Ovary (tissue), 9 donors: ENCODE measurements around the gene TENM4. TPM values are rescaled to one million over a fixed set of nuclear protein-coding genes. Genes with fewer than 3 reads are reported as not detected.
"Not testable (repeated sequence)": the region's sequence is repeated elsewhere in the genome, so short reads cannot be mapped to it uniquely, and the experiment has no call there.

Experiments
- DNase-seq, 5 donors: peaks; one replicate each; pipeline ENCODE4 v3.0.0-alpha.2; 2019 to 2020
- H3K27ac ChIP-seq, 2 donors: fragments of 200-600 bp; one replicate each; pipeline versions ENCODE4 v1.5.1 to v1.8.0; 2019 to 2022
- H3K27me3 ChIP-seq: fragments of 200-600 bp; one replicate; pipeline ENCODE4 v1.8.0; 2022
- H3K36me3 ChIP-seq: fragments of 200-600 bp; sonication (generic); one replicate; pipeline ENCODE4 v1.5.1; 2019
- H3K4me1 ChIP-seq: one replicate; pipeline ENCODE4 v1.8.1; 2013; ENCODE audit warnings: mild to moderate bottlenecking, moderate library complexity; ENCODE audit not compliant: insufficient read depth
- H3K4me3 ChIP-seq: fragments of 200-600 bp; sonication (generic); one replicate; pipeline ENCODE4 v1.5.1; 2017
- H3K9me3 ChIP-seq, 2 donors: fragments of 200-600 bp in 1 of 2; sonication (generic) in 1 of 2; one replicate each; pipeline versions ENCODE4 v1.5.1 to v1.8.1; 2013 to 2019; ENCODE audit warnings: mild to moderate bottlenecking in 1 of 2, moderate library complexity in 1 of 2
- CTCF ChIP-seq, 3 donors: fragments of 450-650 bp in 2 of 3; fragments of 200-600 bp in 1 of 3; IDR thresholded peaks; one replicate each; pipeline versions ENCODE4 v1.5.1 to v1.8.0; 2016 to 2022; ENCODE audit warnings: antibody characterized with exemption in 3 of 3, mild to moderate bottlenecking in 1 of 3
- EP300 ChIP-seq: sonication (generic); formaldehyde crosslinking; IDR thresholded peaks from one replicate; pipeline ENCODE4 v1.6.1; 2017; ENCODE audit warnings: antibody characterized with exemption
- POLR2A ChIP-seq: fragments of 450-650 bp; IDR thresholded peaks from one replicate; pipeline ENCODE4 v1.6.1; 2017; ENCODE audit warnings: antibody characterized with exemption, mild to moderate bottlenecking, moderate library complexity
- WGBS, 3 donors: extraction: QIAGEN DNeasy Blood & Tissue Kit in 1 of 3; methylation state at CpG; one replicate each; pipeline versions ENCODE4 v1.1.5 to v1.1.7; 2013 to 2017; 5-methylcytosine and 5-hydroxymethylcytosine counted together
- intact Hi-C, 4 donors: fragments of 100-400 bp; cut with DNase I; formaldehyde crosslinking; loops; one replicate each; pipeline versions ENCODE4 v1.11.0 to v1.15.1; 2022 to 2023
- polyA plus RNA-seq, 2 donors: library from polyadenylated mRNA; stranded (reverse); fragments of 200-250 nt in 1 of 2; fragments of 350-450 nt in 1 of 2; fragmentation: Illumina TruSeq in 1 of 2; extraction: RNeasy Lipid Tissue Mini Kit (QIAGEN cat#74804) in 1 of 2; gene quantifications; one replicate each; pipeline ENCODE4 v1.2.3, GENCODE V29; 2013 to 2014
- total RNA-seq, 7 donors: library from RNA; depleted of rRNA in 2 of 7; stranded (reverse); fragments of >200 nt in 2 of 7; fragmentation: NEBNext Ultra II Directional in 3 of 7; extraction: Animal tissue kit (Norgen Biotek cat#: 25700) in 3 of 7; gene quantifications; one replicate each; pipeline versions ENCODE4 v1.1.0 to v1.2.4, GENCODE V29; 2016 to 2023
- donor health status: DM: no; HTN: no; CAD: no; lungs with moderate emphysema.
- donor health status: DM: no; HTN: no; CAD: no.
- donor health status: Bipolar disorder and iron deficiency.
- donor health status: DM: yes; HTN: yes; CAD: no.
- donor health status: DM: no; HTN: no; CAD: no.
- donor health status: DM: yes; HTN: yes; CAD: no.

The TENM4 gene
- total and polyA plus RNA-seq, 9 donors, result 11.0 to 206 (median 107) TPM

- H3K9me3 ChIP-seq, result no peaks in the 10 kb centered on the region
- intact Hi-C loops, result no loop called here
- no peaks in the 10 kb centered on the region for H3K4me1 ChIP-seq
- DNase-seq, result no peak
- no peak for TF ChIP-seq CTCF (IDR thresholded peaks at IDR 0.05)
- no peak for TF ChIP-seq EP300
- no peak for TF ChIP-seq POLR2A
- WGBS, 3 donors, result 77 to 89% (median 85%) methylated on average over 2 of the region's 2 CpGs
- no peak overlapping the region for H3K27ac ChIP-seq
- H3K4me3 ChIP-seq, result no peak overlapping the region
- H3K27me3 ChIP-seq, result no peaks in the 10 kb centered on the region
- no peaks in the 10 kb centered on the region for H3K36me3 ChIP-seq
These were observed 248.0 kb downstream of the TENM4 start for GRCh38 chr11:79192836-79193235.

GRCh38 chr11:79191716-79192115, 249.1 kb downstream of the TENM4 start:
- H3K27ac ChIP-seq, DNase-seq, H3K36me3 ChIP-seq, H3K4me3 ChIP-seq, H3K9me3 ChIP-seq, H3K27me3 ChIP-seq, intact Hi-C loops, H3K4me1 ChIP-seq: not testable (repeated sequence)
- WGBS, 3 donors, result 80 to 96% (median 95%) methylated on average over 1 to 29 of the region's 29 CpGs

- H3K4me1 ChIP-seq, H3K27me3 ChIP-seq, DNase-seq, H3K4me3 ChIP-seq, H3K27ac ChIP-seq, H3K9me3 ChIP-seq, H3K36me3 ChIP-seq, intact Hi-C loops: not testable (repeated sequence)
- WGBS, 3 donors, result 77 to 93% (median 89%) methylated on average over 4 to 10 of the region's 10 CpGs
These were observed 250.3 kb downstream of the TENM4 start for GRCh38 chr11:79190553-79190952.

- H3K9me3 ChIP-seq, result no peaks in the 10 kb centered on the region
- no peaks in the 10 kb centered on the region for H3K36me3 ChIP-seq
- WGBS, 3 donors, result 93 to 98% (median 94%) methylated on average over 7 of the region's 7 CpGs
- no peak overlapping the region for H3K27ac ChIP-seq
- no peak for DNase-seq
- no peak for TF ChIP-seq CTCF (IDR thresholded peaks at IDR 0.05)
- no peak for TF ChIP-seq EP300
- no peak for TF ChIP-seq POLR2A
- intact Hi-C loops, result no loop called here
- no peaks in the 10 kb centered on the region for H3K27me3 ChIP-seq
- no peaks in the 10 kb centered on the region for H3K4me1 ChIP-seq
- H3K4me3 ChIP-seq, result no peak overlapping the region
These were observed 251.2 kb downstream of the TENM4 start for GRCh38 chr11:79189601-79190000.

GRCh38 chr11:79189055-79189454, 251.8 kb downstream of the TENM4 start:
- Histone ChIP-seq H3K4me3 (no peak overlapping the region), H3K36me3 (no peaks in the 10 kb centered on the region), H3K4me1 (no peaks in the 10 kb centered on the region), H3K27me3 (no peaks in the 10 kb centered on the region), H3K27ac (no peak overlapping the region), H3K9me3 (no peaks in the 10 kb centered on the region)
- 65 to 77% (median 66%) methylated on average over 2 of the region's 2 CpGs for WGBS, 3 donors
- no peak for TF ChIP-seq CTCF (IDR thresholded peaks at IDR 0.05)
- no peak for TF ChIP-seq POLR2A
- no peak for TF ChIP-seq EP300
- intact Hi-C loops, result no loop called here
- no peak for DNase-seq

- Histone ChIP-seq H3K4me3 (no peak overlapping the region), H3K9me3 (no peaks in the 10 kb centered on the region), H3K27me3 (no peaks in the 10 kb centered on the region), H3K4me1 (no peaks in the 10 kb centered on the region), H3K36me3 (no peaks in the 10 kb centered on the region), H3K27ac (no peak overlapping the region)
- TF ChIP-seq CTCF (IDR thresholded peaks at IDR 0.05) (no peak), POLR2A (no peak), EP300 (no peak)
- intact Hi-C loops, result no loop called here
- no peak for DNase-seq
- WGBS, 3 donors, result 91 to 96% (median 93%) methylated on average over 3 of the region's 3 CpGs
These were observed 254.2 kb downstream of the TENM4 start for GRCh38 chr11:79186669-79187068.
